GM21381 (cell line): ENCODE data around the gene TCERG1L.
"Not testable (repeated sequence)": the region's sequence is repeated elsewhere in the genome, so short reads cannot be mapped to it uniquely, and the experiment has no call there.

Experiments used
- ATAC-seq: cut with Tn5 transposase; IDR thresholded peaks from one replicate; pipeline ENCODE4 v1.9.1; 2021; ENCODE audit warnings: mild to moderate bottlenecking, moderate library complexity; ENCODE audit not compliant: unreplicated experiment

Gene TCERG1L

GRCh38 chr10:131174211-131174565 is 137.3 kb downstream of the TCERG1L start:
- ATAC-seq, result no peak

GRCh38 chr10:131173484-131174210 is 137.9 kb downstream of the TCERG1L start:
- ATAC-seq, result no peak

- ATAC-seq, result no peak
Measured at GRCh38 chr10:131172433-131172832, 139.1 kb downstream of the TCERG1L start.

- ATAC-seq, result no peak
Measured at GRCh38 chr10:131169146-131169545, 142.4 kb downstream of the TCERG1L start.

- no peak for ATAC-seq
Measured at GRCh38 chr10:131168238-131168875, 143.2 kb downstream of the TCERG1L start.

GRCh38 chr10:131167036-131167860 is 144.3 kb downstream of the TCERG1L start:
- no peak for ATAC-seq

- ATAC-seq, result no peak
Measured at GRCh38 chr10:131166486-131166885, 145.0 kb downstream of the TCERG1L start.

- ATAC-seq, result no peak
Measured at GRCh38 chr10:131165092-131165491, 146.4 kb downstream of the TCERG1L start.

- no peak for ATAC-seq
Measured at GRCh38 chr10:131162866-131163843, 148.4 kb downstream of the TCERG1L start.

- no peak for ATAC-seq
Measured at GRCh38 chr10:131162211-131162610, 149.3 kb downstream of the TCERG1L start.

GRCh38 chr10:131161087-131161486 is 150.4 kb downstream of the TCERG1L start:
- no peak for ATAC-seq

- no peak for ATAC-seq
Measured at GRCh38 chr10:131160219-131160875, 151.2 kb downstream of the TCERG1L start.

- no peak for ATAC-seq
Measured at GRCh38 chr10:131159771-131160170, 151.8 kb downstream of the TCERG1L start.

GRCh38 chr10:131158695-131159094 is 152.8 kb downstream of the TCERG1L start:
- no peak for ATAC-seq

- ATAC-seq, result no peak
Measured at GRCh38 chr10:131157899-131158298, 153.6 kb downstream of the TCERG1L start.

GRCh38 chr10:131155876-131156230 is 155.7 kb downstream of the TCERG1L start:
- ATAC-seq, result no peak

GRCh38 chr10:131155218-131155875 is 156.2 kb downstream of the TCERG1L start:
- no peak for ATAC-seq

- no peak for ATAC-seq
Measured at GRCh38 chr10:131154306-131155025, 157.1 kb downstream of the TCERG1L start.

- ATAC-seq, result not testable (repeated sequence)
Measured at GRCh38 chr10:131152456-131152855, 159.1 kb downstream of the TCERG1L start.
